HG03097 (cell line): ENCODE measurements around the gene CHL1.

Experiments used
- ATAC-seq: cut with Tn5 transposase; IDR thresholded peaks from one replicate; pipeline ENCODE4 v1.9.1; 2021; ENCODE audit not compliant: unreplicated experiment, low FRiP score

Gene CHL1

DNA sequence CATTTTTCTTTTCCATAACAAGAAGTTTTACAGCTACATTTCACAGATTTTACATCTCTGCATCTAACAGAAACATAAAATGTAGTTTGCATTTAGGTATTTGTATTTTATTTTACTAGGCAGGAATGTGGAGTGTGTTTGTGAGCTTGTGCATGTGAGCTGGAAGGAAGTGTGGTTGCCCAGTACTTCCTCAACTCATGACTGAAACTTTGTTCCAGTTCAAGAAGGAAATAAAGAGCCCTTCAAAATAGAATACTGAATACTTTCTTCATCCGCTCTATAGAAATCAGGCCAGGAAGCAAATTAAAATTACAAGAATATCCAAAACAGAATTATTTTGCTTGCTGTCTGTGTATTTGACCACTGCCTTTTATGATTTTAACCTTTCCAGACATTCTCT, 81.3 kb downstream of the CHL1 start:
- ATAC-seq: no peak

DNA sequence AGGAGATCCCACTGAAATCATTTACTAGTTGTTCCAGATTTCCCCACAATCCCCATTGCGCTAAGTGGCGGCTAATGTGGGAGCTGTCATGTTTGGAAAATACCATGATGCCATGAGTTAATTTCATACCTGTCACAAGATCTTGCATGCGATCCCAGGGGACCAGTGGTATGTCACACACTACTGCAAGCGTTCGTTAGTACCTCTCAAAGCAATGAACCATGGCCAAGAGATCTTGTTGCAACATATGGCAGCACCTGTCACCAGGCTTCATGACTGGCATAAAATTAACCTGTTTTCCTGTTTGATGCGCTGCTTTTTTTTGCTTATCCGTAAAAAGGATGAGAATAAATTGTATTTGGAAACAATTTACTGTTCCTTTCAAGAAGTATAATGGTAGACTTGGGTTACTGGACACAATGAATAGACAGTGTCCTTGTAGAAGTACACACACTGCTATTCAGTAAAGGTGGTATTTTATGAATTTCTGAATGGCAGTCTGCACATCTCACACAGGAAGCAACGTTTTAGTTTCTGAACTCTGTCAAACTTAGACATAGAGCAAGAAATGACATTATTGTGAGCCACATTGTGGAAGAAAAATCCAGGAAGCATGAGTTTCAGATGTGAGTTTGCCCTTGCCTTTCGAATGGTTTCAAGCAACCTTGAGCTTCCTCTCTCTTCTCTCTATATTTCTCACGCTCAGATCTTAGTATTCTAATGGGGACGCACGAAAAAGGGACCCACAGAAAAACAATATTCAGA, 81.9 kb downstream of the CHL1 start:
- ATAC-seq: peak; percentile 75

DNA sequence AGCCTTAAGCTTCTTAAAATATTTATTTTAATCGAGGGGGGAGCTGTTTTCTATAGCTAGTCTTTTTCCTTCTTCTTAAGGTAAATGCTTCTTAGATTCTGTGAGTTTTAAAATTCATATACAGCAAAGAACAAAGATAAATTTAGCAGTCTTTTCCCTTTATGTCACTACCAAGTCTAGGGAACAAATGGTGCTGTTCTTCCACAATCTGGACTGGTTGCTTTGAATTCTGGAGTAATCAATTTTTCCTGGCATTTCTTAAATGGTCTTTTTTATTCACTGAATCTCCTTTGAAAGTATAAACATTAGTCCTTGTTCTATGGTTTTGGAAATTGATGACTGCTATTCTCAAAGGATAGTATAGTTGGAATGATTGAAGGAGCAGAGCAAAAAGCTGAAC, 82.8 kb downstream of the CHL1 start:
- no peak for ATAC-seq

DNA sequence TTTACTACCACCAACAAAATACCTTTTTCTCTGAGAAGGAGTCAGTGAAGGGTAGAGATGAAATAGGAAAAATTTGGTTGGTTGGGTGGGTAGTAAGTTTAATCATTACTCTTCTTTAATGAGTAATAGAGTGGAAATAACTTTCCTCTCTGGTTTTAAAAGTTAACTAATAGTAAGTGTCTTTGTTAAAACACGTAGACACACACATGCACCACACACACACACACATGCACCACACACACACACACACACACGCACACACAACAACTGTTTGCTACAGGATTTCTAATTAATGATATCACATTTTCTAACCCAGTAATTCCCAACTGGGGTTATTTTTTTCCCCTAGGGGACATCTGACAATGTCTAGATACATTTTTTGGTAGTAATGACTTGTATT, 84.1 kb downstream of the CHL1 start:
- ATAC-seq: peak; percentile 21

DNA sequence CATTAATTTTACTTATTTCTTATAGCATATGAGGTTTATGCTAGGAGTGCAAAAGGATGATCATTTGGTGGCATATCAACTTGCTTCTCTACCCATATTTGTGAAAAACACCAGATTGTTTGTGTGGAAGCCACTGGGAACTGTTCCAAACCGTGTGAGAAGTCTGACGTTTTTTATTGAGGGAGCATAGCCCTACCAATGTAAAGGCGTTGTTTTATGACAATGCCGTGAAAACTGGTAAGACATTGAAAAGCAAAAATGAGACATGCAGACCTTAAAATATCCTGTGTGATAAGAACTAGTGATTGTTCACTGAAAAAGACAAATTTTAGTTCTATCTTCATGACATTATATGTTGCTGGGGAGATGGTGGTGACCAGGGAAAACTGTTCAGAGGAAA, 87.8 kb downstream of the CHL1 start:
- ATAC-seq: no peak

DNA sequence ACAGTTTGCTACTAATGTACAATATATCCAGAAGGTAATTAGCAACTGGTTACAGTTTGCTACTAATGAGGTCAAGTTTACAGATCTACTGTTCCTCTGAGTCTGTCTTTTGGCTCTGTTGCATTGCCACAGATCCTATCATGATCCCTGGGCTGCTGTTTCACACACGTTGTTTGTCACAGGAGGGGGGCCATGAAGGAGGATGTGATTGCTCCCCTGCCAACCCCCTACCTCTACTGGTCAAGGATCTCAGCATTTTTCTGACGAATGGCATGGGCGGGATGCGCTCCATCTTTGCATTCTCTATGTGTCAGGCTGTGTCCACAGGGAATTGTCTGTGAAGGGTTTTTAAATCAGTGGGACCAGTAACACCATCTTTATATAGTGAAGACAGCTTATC, 91.9 kb downstream of the CHL1 start:
- no peak for ATAC-seq

DNA sequence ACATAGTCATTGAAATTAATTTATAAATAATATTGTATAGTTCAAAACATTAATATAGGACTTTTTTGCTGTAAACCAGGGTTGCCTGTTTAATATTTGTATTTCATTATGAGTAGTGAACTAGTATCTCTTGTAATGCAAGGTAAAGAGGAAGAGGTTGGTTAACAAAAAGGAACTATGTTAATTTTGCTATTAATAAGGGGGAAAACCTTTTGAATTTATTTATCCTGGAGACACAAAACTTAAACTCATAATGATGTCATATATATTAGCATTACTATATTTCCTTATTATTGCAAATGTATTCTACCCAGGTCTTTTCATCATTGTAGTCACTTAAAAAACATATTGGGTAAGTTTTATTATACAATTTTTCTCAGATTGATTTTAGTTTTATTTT, 94.5 kb downstream of the CHL1 start:
- ATAC-seq: no peak

DNA sequence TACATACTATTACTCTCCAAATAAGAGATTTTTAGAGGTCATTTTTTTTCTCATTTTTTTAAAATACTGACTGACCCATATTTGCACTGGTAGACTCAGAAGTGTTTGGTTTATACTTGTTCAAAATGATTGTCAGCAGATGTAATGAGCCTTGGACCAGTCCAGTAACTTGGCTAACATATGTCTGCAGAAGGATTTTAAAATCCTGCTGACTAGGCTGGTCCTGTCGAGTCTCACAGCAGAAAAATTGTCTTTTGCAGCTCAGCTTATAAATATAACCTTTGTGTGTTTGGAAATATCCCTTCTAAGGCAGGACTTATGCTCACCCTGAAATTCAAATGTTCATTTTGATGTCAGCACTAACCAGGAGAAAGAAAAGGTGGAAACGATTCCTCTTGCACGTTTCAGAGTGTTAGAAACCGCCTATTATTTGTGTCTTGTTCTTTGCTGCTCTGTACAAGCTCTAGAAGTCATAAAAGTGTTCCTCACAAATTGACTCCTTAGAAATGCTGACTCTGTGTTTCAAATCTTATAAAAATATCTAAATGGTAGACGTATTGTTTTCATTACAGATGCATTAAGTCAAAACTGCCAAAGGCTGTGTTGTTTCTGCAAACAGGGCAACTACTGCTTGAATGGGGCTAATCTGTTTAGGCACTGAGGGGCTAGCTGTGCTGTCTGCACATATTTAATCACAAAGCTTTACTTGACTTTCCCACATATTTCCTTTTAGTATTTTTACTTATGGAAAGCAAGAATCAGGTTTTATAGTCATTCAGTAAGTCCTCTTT, 95.3 kb downstream of the CHL1 start:
- ATAC-seq: no peak

DNA sequence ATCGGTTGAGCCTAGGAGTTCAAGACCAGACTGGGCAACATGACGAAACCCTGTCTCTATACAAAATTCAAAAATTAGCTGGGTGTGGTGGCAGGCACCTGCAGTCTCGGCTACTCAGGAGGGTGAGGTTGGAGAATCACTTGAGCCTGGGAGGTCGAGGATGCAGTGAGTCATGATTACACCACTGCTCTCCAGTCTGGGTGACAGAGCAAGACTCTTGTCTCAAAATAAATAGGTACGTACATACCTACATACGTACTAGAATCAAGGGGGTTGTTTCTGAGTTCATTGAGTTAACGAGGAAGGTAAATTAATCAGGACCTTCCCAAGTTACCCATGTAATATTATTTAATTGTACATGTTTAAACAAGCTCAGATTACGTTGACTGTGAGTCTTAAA, 97.5 kb downstream of the CHL1 start:
- ATAC-seq: no peak

DNA sequence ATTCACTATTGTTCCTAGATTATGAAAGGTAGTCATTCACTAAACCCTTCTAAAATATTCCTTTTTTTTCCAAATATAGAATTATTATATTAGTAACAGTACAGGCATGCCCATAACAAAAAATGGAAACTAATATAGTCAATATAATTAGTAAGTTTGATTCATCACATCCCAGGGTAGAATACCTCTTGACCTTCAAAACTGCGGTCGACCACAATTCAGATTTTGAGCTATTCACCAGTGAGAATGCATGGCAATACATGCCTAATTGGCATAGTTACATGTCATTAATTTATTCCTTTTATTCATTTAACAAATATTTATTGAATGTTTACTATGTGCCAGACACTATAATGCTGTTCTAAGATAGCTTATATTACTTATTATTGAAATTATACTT, 98.0 kb downstream of the CHL1 start:
- no peak for ATAC-seq

DNA sequence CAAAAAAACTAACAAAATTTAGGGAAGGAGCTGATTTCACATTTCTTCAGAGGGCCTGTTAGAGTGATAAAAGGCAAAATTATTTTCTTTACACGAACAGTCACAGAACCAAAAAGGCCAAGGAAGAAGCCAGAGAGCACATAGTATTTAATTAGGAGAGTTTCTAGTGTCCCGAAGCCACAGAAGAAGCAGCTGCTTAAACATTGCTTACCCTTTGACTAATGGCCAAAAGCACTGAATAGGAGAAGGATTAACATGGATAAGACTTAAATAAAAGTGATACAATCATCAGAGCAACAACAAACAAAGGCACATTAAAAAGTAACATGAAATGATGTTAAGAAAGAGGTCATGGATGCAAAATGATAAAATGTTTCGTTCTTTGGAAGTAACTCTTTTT, 98.6 kb downstream of the CHL1 start:
- ATAC-seq: no peak

DNA sequence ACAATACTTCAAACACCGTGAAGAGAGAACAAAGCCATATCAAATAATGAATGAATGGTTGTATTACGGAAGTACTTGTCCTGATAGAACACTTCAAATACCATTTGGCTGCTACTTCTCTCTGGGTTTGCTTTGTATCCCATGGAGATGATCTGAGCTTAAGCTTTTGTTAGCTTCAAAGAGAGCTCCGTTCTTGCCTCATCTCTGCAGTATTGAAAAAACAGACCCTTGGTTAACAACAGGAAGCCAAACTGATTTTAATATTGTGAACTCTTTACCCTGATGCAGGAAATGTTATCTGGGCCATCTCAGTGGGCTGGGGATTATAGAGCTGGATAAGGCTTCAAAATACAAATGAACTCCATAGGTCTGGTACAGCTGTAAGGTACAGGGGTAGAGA, 101.0 kb downstream of the CHL1 start:
- no peak for ATAC-seq

DNA sequence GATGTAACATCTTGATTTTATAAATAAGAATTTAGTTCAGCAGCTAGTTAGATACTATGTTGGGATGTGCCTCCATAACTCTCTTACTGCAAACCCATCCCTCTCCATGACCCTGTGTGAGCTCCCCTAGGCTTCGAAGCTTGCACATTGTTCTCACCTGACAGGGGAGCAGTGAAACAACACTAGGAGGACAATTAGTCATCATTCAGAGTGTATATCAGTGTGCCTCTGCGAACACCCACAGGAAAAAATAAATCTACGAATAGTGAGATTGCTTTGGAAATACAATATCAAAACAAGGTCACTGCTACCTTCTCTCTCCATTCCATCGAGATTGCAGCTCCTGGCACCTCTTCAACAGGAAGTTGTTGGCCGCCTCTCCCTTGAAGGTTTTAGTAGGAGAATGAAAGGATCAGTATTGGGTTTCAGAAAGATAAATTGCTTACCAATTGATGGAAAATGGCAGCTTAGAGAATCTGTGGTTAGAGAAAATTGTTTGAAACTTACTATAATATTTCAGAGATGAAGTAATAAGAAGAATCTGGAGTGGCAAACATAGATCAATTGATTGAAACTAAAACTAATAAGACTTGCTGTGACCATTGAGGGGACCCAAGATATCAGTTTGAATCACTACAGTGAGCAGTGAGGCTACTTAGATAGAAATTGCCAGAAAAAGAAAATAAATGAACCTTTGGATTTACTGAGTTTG, 103.2 kb downstream of the CHL1 start:
- peak; percentile 77 for ATAC-seq

DNA sequence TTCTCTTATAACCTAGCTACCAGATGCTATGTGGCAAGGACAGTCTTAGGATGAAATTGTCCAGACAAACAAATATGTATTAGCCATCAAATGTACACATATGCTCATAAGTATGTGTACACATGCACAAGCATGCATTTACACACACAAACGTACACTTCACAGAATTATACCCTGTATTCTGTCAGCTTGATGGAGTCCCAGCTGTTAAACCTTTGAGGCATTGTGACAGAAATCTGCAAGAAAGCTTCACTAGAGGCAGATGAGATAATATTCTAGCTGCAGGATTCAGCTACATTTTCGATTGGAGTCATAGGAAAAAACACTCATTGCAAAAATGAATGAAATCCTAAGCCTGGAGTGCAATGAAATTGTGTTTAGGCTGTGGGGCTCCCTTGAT, 110.6 kb downstream of the CHL1 start:
- no peak for ATAC-seq

DNA sequence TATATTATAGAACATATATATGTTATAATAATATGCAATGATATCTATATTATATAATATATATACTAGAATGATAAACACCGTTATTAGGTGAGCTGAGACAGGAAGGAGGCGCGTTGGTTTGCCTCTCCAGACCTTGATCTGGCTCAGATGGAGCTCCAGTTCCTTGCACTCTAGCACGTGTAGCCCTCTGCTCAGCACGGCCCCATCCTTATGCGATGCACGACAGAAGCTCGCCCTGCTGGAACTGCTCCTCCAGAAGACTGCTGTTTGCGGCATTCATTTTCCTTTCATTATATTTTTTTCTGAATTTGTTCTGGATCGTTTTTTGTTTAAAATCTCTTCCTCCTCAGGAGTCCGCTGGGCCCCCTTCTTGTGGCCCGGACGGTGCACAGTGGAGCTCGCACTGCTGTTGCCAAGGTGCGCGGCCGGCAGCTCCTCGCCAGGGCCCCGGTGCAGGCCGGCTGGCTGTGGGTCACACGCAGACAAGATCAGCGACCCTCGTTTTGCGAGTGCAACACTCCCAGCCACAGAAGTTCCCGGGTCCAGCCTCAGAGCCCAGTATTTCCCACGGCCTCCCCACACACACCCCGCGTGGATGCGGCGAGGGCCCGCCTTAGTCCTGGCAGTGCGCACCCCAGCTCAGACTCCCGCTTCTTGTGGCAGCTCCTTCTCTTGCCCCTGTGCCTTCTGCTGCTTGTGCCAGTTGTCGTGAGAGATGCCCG, 112.2 kb downstream of the CHL1 start:
- ATAC-seq: no peak

DNA sequence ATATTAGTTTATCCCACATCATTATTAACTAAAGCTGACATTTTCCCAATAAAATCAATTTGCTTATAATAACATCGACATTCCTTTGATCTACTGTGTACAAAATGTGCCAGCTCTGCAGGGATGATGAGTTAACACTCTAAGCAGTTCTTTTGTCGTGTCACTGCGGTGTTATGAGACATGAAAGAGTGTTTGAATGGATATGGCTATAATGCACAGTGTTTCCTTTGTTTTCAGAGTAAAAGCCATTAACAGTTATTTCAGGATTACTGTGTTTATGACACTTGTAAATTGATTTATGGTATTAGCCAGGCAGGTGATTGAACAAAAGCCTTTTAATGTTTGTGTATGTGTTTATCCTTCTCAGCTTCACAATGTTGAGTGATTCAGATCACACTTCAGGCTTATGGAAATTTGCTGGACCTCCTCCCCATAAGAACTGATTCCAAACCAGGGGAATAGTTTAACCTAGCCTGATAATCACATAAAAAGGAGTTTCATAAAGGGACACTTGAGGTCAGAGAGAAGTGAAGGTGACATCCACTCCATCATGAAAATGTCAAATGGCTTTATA, 115.7 kb downstream of the CHL1 start:
- ATAC-seq: no peak

DNA sequence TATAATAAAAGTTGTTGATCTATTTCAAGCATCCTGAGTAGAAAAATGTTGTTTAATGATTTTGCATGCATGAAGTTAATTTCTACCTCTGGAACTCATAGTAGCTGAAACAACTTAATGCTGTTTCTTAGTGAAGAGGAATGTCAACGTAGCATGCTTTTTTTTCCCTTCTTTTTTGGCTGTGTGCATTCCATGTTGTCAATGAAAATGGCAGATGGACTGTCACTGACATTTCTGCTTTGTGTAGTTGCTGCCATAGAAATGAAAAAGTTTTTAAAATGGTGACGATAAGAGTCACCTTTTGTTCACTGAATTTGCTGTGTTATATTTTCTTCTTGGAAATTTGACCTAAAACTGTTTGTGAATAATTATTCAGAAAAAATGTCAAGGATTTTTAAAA, 116.3 kb downstream of the CHL1 start:
- ATAC-seq: no peak

DNA sequence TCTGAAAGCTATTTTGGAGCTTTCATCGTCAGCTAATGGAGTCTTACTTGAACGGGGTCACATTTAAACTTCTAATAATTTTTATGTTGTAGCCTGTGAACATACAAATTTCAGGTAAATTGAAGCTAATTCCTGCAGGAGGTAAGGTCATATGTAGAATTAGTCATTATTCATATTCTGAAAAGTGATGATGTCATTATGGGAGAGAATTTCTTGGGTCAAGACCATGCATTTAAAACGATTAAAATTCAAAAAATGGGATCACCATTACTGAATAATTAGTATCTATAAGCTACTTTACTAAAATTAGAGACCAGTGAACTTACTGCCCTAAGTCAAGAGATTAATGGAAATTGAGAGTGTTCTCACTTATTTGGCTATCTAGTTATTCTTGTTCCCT, 120.4 kb downstream of the CHL1 start:
- no peak for ATAC-seq

DNA sequence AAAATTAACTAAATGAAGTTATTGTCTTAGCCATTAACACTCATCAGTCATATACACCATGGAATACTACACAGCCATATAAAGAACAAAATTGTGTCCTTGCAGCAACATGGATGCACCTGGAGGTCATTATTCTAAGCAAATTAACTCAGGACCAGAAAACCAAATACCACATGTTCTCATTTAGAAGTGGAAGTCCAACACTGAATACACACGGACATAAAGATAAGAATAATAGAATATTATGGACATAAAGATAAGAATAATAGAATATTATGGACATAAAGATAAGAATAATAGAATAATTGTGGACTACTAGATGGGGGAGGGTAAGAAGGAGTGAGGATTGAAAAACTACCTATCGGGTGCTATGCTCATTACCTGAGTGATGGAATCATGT, 122.3 kb downstream of the CHL1 start:
- no peak for ATAC-seq

DNA sequence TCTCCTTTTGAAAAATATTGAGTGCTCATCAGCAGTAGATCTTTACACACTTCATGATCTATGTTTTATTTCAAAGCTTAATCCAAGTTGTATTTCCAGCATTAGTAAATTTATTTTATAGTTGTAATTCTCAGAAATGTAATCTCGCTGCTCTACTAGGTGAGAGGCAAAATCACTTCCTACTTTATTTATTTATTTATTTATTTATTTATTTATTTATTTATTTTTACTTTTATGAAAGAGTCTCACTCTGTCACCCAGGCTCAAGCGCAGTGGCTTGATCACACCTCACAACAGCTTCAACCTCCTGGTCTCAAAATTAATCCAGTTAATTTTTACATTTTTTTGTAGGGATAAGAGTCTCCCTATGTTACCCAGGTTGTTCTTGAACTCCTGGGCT, 127.9 kb downstream of the CHL1 start:
- ATAC-seq: no peak

DNA sequence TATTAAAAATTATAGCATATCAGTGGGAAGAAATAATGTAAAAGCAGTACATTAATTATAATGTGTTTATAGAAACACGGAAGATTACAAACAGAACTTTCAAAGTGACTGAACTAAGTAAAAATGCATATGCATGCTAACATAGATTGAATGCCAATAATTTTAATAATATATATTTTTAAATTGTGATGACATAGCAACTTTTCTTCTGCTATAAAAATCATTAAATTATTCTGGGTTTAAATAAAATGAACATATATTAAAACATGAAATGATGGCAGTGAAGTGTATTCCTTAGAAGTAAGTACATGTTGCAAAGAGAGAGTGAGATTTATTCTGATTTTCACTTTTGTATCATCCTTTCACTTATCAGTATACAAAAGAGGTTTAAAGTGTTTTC, 128.9 kb downstream of the CHL1 start:
- no peak for ATAC-seq
